NCI-H2196 treated with DMSO at 0.1 percent for 48 hours (cell line): ENCODE results near the gene SPIRE1.
"Not testable (repeated sequence)": the region's sequence is repeated elsewhere in the genome, so short reads cannot be mapped to it uniquely, and the experiment has no call there.

Experiments
- DNase-seq: peaks from one replicate; lab custom pipeline; 2025; ENCODE audit not compliant: unreplicated experiment; lab: John Stamatoyannopoulos, UW

Gene SPIRE1

DNA sequence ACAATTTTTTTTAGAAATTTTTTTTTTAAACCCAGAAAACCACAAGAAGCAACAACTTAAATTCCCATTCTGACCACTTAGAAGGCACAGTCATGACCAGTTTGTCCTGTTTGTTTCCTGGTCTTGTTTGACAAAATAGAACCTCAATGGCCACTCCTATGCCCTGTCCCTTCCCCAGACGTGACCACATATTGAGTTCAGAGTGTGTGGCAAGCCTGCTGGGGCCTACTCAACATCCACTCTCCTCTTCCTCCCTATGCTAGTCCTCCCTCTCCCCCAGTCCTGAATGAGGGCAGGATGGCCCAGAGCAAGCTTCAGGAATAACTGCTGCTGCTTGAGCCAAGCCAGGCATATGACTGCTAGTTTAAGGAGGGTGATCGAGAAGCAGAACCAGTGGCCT lies 160.6 kb downstream of the SPIRE1 start:
- DNase-seq = no peak

DNA sequence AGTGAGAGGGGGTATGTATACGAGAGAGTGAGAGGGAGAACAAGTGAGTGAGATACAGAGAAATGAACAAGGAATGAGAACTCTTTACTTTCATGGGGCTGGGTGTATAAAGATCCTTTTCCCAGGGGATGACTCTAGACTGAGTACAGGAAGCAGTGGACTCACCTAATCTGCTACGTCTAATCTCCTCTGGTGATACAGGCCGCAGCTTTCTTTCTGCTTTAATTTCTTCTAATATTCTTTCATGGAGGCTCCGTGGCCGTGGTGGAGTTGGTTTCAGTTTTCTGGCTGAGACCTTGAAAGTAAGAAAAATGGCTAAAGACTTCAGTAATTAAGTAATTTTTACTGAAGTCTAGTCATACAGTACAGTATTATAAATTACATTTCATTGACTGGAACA lies 165.0 kb downstream of the SPIRE1 start:
- no peak for DNase-seq

DNA sequence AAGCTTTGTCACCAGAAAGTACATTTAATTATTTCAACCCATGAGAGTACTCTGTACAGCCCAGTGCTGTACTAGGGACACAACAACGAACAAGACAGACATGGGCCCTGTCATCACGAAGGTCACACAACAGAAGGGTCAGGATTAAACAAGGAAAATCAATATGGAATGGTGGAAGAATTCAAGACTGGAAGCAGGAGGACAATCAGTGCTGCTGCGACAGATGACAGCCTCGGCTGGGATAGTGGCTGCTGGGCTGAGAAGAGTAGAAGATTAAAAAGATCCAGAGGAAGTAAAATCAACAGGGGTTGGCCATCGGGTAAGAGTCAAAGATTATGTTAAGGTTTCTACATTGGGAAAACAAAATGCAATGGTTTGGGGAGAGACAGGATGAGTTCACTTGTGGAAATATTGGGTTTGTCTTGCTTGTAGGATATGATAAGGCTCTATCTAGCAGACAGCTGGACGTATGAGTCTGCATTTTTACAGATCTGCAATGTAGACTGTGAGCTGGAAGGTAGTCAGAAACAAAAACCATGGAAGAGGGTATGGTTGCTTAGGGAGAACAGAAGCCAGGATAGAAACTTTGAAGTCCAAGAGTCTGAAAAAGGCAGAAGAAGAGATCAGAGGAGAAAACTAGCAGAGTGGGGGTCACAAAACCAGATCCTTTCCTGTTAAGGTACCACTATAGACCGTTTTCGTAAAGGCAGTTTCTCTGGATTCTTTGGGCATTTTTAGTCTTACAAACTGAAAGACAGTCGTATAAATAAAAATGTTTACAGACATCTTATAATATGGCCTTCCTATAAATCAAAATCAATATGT lies 166.1 kb downstream of the SPIRE1 start:
- DNase-seq = no peak

DNA sequence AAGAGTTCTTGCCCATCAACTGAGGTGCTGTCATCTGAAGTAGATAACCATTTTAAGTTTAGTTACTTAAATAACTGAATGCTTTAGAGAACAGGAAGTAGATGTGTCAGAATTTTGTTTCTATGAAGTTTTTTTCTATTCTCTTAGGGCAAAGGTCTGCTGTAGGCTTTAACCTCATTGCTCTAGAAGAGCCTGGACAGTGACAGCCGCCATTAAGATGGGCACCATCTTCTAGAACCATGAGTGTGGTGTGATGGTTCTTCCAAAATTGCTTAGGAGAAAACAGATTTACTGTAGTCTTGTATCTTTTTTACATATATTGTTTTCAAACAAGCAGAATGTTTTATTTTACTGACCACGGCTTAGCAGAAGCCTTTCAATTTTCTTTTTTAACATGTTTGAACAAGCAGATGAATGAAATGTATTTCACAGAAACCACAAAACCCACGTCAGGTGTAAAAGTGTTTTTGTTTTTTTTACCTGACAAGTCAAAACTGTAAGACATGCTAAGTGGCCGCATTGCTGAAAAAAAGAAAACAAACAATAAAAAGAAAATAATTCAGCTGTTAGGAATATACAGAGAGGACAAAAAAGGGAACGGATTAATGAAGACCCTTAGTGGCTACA lies 172.3 kb downstream of the SPIRE1 start:
- DNase-seq = no peak

DNA sequence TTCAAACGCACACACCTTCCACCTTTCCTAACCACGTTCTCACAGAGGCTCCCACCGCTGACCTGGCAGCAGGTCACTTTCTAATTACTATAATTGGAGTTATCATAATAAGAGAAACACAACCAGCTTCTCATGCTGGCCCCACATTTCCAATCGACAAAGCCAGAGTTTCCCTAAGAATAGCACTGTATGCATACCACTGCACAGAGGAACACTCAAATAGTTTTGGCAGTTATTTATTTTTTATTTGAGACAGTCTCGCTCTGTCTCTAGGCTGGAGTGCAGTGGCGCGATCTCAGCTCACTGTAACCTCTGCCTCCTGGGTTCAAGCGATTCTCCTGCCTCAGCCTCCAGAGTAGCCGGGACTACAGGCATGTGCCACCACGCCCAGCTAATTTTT lies 176.0 kb downstream of the SPIRE1 start:
- not testable (repeated sequence) for DNase-seq

DNA sequence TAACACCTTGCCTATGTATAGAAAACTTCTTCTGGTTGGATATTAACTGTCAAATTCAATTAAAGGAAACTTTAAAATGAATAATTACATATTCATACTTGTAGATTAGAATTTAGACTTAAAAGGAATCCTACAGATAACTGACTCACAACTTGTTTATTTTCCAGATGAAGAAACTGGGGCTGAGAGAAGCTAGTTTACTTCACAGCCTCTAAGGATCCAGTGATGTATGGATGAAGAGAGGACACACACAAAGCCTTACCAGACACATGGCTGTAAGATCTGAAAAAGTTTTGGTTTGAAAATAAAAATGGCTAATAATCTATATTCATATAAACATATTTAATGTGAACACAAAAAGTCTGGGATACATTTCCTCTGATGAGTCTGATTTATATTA lies 177.9 kb downstream of the SPIRE1 start:
- DNase-seq = no peak

DNA sequence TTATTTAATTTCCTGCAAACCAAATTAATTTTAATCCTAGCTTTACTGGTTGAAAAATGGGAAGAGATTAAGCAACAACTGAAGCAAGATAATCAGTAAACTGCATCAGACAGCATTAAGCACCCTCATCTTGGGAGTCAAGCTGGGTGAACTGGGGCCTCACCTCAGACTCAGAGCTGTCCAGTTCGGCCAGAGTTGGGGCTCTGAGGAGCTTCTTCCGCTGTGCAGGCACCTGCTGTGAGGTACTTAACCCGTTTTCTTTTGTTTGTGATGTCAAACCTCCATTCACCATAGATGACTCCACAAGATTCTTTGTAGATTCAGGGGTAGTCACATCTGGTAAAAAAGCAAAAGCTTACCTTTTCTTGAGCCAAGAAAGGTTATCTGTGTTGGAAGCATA lies 178.4 kb downstream of the SPIRE1 start:
- DNase-seq = no peak

DNA sequence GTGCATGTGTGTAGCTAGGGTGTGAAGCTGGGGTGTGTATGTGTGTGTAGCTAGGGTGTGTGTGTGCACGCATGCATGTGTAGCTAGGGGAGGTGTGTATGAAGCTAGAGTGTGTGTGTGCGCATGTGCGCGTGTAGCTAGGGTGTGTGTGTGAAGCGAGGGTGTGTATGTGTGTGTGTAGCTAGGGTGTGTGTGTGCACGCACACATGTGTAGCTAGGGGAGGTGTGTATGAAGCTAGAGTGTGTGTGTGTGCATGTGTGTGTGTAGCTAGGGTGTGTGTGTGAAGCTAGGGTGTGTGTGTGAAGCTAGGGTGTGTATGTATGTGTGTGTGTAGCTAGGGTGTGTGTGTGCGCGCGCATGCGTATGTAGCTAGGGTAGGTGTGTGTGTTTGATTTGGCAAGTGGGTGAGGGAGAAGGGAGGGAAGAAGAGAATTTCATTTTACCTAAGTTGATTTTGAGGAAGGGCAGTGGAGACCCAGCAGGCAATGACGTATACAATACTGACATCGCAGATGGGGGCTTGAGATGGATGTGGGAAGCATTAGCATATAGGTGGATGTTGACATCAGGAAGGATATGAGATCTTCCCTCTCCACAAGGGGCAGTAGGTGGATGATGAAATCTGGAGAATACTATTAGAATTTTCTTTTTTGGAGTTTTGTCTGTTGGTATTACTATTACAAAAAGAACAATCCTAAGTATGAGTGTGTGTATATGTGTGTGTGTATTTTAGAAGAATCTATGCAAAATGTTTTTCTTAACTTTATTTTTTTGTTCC lies 179.4 kb downstream of the SPIRE1 start:
- DNase-seq = no peak

DNA sequence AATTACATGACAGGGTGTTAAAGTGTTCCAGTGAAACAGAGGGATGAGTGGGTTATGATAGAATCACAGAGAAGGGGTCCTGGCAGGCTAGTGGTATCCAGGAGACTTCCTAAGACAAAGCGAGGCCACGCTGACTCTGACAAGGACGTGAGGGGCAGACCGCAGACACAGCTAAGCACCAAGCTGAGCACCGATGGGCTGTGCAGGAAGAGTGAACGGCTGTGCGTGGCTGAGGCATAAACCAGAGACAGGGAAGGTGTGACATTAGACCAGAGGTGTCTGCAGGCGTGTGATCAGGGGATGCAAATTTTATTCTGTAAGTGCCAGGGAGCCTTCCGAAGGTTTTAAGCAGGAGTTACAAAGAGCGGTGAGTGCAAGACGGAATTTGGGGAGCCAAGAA lies 180.3 kb downstream of the SPIRE1 start:
- DNase-seq = no peak

DNA sequence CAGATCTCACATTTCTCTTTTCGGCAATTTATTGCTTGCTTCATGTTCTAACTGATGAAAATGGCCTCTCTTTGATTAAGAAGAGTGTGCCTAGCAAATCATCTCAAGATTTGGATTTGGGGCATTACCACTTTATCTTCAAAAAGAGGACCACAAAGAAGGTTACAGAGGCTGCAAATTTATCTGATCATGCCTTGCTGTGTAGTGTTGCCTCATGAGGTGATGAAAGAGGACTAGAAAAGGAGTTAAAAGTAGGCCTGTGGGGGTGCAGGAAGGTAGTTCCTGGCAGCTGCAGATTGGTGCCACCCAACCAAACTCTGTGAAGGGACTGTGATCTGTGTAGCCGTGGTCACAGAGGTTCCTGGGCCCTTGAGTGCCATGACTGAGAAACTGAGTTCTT lies 181.0 kb downstream of the SPIRE1 start:
- DNase-seq = no peak

DNA sequence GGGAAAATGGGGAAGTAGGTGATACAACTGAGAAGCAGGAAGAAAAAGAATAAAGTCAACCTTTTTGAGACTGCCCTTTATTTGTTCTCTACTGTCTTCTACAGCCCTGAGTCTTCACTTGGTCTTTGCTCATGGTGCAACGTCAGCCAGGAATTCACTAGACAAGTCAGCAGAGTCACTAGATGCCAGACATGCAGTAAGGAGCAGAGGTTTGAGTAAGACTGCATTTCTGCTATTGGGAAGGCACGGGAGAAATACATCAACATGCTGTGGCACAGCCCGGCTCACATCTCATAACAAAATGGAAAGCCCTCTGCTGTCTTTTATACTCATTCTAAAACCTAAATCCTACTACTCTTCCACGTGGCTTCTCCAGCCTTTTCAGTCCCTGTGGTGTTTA lies 183.0 kb downstream of the SPIRE1 start:
- DNase-seq = no peak

DNA sequence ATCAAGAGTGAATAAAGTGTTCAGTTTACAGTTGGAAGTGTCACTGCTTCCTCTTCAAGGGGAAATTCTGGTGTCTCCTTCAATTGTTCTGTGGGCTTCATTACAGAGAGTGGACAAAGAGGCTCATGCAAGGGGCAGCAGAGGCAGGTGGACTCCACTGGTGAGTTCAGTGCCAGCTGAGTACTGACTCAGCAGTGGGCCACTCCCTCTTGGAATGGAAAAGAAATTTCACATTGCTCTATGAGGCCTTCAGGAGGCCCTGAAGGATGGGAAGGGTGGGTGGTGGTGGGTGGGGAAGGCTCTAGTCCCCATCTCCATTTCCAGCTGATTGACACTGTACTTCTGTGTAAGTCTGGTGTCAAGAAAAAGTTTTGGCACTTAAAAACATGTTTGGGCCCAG lies 183.8 kb downstream of the SPIRE1 start:
- no peak for DNase-seq

DNA sequence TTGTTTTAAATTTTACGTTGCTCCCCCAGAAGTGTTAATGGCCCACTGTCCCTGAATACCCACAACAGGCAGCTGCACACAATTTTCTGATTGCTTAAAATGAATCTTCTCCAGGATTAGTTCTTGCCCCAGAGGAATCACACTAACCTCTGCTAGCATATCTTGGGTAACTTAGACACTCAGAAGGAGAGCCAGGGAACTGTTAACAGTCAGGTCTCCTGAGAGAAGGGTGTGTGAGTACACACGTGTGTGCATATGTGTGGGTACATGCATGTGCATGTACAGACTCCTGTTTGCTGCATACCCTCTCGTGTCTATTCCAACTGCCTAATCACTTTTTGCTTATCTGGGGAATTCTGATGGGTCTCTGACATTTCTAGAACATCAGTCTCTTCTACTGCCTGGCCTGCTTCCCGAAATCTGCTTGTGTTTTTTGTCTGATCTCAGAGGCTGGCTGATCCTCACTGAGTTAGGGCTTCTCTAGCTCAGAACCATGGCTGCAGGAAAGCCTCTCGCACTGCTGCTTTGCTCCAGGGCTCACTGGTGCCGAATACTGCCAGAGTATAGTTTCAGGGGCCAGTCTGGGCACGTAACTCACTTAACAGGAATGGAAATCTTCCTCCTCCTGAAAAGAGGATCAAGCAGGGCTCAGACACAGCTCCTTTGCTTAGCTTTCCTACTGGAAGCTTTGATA lies 187.4 kb downstream of the SPIRE1 start:
- no peak for DNase-seq

DNA sequence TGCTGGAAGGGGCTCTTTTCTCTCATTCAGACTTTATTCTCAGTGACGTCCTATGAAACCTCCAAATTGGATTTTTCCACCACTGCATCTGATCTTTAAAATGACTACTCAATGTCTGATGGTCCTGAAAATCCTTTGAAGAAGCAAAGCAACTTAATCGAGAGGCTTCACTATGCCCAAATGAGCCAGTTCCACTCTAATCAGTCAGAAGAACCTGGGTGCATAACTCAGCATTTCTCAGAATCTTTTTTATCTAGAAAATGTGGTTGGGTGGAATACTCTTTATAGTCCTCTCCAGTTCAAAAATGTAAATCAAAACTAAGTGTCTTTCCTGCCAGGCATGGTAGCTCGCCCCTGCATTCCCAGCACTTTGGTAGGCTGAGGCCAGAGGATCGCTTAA lies 189.5 kb downstream of the SPIRE1 start:
- DNase-seq = no peak

DNA sequence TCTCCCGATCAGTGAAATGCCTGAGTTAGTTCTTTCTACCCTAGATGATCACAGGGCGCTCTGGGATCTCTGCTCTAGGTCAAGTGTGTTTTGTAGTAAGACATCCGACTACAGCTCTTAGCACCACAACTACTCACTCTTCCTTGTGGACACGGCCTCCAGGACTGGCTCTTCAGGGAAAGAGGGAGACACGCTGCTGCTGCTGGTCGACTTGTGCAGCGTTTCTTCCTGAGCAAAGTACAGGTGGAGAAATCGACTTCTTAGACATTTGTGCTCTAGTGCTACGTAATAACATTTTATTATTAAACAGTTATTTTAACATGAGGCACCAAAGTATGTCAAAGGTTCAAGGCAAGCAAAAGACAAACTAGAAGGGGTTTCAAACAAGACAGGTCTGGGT lies 193.2 kb downstream of the SPIRE1 start:
- DNase-seq = no peak

DNA sequence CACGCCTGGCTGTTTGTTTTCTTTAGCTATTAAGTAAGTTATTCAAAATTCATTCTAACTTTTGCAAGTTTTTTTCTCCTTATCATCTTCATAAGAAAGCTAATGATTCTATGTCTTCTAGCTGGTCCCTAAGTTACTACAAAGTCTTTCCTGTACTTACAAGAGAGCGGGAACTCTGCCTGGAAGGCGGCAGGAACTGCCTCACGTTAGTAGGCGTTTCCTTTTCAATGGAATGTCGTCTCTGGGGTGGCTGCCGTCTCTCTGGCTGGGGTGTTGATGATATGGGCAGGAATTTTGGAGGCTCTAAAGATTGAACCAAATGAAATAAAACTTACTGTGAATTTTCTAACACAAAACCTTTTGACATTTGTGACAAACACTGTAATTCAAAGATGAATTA lies 194.7 kb downstream of the SPIRE1 start:
- no peak for DNase-seq

DNA sequence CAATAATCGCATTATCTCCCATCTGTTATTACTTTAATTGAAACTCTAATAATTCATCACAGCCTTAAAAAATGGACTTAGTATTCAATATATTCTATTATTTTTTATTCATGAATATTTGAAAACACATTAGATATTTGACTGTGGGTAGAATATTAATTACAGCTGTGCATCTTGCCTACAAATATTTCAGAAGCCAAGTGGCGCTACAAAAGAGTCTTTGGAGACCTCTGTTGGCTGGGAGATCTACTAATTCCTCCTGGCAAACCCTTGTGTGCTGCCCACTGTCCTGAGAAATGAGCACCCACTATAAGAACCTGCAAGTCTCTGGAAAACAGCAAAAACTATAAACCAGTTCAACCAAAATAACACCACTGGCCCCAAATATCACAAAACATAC lies 195.7 kb downstream of the SPIRE1 start:
- DNase-seq = no peak

DNA sequence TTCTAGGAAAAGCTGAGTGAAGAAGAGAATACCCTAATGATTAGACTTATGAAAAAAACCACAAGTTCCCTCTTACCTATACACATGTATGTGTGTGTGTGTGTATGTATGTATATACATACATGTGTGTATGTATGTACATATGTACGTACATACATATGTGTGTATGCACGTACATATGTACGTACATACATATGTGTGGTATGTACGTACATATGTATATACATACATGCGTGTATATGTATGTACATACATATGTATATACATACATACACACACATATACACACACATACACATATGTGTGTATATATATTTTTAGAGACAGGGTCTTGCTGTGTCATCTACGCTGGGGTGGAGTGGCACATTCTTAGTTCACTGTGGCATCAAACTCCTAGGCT lies 196.6 kb downstream of the SPIRE1 start:
- DNase-seq = no peak

DNA sequence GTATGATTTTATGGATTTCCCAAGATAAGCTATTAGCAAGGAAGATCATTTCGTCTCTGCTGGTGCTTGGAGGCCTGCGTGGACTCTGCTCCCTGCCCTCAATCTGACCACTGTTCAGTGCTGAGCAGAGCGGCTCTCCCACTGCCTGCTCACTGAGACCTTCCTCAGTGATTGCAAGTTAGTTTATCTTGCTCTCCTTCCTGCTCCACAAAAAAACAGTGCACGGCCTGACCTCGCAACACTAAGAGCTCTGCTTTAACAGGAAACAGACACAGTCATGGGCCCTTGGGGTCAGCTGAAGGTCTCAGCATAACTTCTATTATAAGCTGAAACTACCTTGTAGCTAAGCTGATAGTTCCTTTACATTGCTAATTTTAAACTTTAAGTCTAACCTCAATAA lies 197.0 kb downstream of the SPIRE1 start:
- DNase-seq = no peak

DNA sequence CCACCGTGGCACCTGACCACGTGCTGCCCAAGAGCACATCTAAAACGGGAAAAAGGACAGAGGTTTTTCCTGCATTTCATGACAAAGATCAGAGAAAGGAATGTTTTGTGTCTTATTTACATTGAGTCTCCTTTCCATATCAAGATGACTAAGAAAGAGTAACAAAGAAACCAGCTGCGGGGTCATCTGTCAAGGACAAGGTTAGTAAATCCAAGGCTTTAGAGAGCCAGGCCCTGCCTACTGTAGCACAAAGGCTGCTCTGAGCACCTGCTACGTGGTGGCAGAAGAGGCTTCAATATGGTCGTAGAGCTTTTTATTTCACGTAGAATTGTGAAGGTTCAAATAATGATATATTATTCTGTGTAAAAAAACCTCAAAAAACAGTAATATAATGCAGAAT lies 199.1 kb downstream of the SPIRE1 start:
- DNase-seq = no peak

DNA sequence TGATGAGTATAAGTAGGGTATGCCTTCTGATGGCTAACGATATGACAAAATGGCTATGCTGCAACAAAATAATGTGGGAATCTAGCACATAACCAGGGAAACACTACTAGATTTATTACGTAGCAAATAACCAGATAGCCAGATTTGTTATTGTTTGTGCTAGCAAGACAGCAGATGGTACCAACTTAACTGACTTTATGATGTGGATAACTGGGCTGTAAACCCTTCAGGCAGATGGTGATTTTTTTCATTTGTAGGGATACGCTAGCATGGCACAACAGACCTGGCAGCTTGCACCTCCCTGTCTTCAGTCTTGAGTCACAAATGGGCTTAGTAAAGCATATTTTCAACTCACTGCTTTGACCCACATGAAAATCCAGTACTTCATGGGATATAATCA lies 201.5 kb downstream of the SPIRE1 start:
- no peak for DNase-seq

DNA sequence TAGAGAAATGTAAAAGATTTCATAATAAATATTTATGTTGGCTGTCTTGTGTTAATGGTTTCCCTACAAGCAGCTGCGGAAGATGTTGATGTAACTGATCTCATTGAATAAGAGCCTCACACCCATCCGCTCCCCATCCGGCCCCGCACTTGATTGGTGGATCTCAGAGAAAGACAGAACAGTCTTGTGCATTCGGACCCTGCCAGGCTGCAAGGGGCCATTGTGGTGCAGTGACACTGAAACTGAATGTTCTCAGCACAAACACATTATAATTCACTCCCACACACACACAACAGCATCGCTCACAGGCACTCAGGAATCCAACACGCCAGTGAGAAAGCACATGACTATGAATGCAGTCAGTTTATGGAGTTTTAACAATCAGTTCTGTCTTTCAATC lies 202.4 kb downstream of the SPIRE1 start:
- no peak for DNase-seq
